GM18508 (cell line): ENCODE results near the gene STK24.
"Not testable (repeated sequence)": the region's sequence is repeated elsewhere in the genome, so short reads cannot be mapped to it uniquely, and the experiment has no call there.

Source experiments
- ATAC-seq: cut with Tn5 transposase; IDR thresholded peaks from one replicate; pipeline ENCODE4 v1.9.1; 2021; ENCODE audit warnings: moderate number of reproducible peaks; ENCODE audit not compliant: insufficient read depth, unreplicated experiment

The STK24 gene

DNA sequence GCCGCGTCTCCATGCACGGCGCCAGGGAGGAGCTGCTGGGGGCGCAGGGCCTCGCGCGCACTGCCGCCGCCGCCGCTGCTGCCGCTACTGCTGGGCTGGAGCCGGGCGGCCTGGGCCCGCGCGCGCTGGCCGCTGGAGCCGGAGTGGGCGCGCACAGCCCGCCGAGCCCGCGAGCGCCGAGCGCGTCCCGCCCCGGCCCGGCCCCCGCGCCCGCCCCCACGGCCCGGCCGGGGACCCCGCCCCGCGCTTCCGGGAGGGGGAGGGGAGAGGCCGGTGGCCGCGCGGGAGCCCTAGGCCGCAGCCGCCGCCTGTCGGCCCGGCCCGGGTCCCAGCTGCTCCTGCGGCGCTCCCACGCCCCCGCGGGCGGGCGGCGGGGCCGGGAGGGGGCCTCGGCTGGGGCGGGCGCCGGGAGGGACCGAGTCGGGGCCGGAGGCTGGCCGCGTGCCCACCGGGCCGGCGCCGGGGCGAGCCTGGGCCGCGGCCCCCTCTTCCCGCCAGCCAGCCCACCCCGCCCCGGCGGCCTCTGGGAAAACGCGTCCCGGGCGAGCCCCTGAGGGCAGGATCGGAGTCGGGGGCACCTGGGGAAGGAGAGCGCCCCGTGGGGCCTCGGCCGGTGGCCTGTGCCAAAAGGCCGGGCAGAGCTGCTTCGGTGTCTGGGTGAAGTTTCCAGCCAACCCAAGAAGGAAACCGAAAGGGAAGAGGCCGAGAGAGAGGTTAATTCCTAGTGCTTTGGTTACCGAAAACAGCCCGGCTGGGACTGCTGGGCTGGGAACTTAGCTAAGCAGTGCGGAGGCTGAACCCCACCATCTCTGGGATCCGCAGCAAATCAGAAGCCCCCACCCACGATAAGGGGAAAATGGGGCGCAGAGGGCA, at the start of gene STK24:
TSS of gene STK24 (minus strand) at position 145 of the 873 bp plus-strand sequence. CDS start 321 bp downstream, outside the sequence.
- no peak for ATAC-seq

DNA sequence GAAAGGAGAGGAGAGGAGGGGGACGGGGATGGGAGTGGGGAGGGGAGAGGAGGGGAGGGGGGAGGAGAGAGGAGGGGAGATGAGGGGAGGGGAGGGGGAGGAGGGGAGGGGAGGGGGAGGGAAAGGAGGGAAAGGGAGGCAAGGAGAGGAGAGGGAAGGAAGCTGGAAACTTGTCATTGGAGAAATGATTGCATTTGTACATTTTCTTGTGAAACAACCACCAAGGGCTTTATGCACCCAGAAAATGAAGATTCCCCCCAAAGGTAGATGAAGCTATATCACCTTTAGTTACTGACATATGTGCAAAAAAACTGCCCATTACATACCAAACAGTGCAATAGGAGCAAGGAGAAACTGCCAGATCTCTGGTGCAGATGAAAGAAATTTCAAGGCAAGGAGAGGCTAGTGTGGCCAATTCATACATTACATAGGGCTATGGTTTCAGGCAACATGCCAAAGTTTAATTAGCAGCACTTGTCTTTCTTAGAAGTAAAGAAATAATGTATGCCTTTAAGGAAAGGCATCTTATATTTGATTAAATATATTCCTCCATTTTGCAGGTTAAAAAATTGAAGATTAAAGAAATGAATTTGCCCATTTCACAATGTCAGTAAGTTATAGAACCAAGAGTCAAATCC, 49.5 kb upstream of the STK24 start:
- ATAC-seq, result no peak

DNA sequence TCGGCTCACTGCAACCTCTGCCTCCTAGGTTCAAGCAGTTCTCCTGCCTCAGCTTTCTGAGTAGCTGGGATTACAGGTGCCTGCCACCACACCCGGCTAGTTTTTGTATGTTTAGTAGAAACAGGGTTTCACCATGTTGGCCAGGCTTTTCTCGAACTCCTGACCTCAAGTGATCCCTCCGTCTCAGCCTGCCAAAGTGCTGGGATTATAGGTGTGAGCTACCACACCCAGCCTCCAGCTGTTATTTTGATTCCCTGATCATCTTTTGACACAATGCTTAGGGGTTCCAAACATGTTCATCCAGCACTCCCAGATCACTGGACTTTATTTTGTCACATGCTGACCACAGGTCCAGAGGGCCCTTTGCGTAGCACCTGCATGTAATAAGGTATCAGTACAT, 47.7 kb upstream of the STK24 start:
- not testable (repeated sequence) for ATAC-seq

DNA sequence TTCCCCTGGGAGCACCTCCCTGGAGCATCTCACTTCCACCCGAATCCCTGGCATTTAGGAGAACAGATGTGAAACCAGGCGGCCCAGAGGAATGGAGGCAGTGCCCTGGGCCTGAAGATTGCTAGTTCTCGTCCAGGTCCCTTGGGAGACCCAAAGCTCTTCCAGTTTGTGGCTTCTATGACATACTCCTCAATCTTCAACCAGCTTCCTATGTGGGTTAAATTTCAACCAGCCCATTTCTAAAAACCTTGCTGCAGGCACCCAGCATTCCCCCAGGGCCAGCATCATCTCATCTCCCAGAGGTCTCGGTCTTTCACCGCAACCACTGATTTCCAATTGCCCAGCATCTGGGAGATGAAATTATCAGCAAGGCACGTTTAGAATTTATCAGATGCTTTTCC, 46.0 kb upstream of the STK24 start:
- ATAC-seq, result no peak

DNA sequence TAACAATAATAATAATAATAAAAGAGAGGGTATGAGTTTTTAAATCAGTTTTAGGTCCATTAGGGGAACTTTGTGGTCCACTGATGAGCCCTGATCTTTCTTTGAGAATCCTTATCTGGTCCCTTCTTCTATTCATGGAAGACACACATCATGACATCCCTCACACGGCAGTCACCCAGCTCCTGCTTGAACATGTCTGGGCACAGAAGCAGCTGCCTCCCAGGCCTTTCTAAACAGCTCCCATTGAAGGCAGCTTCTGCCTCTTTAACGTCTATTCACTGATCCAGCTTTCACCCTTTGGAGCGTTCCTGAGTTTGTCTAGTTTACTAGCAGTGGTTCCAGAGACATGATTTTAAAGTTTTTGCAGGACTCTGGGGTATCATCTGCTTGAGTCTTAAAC, 42.6 kb upstream of the STK24 start:
- ATAC-seq, result no peak

DNA sequence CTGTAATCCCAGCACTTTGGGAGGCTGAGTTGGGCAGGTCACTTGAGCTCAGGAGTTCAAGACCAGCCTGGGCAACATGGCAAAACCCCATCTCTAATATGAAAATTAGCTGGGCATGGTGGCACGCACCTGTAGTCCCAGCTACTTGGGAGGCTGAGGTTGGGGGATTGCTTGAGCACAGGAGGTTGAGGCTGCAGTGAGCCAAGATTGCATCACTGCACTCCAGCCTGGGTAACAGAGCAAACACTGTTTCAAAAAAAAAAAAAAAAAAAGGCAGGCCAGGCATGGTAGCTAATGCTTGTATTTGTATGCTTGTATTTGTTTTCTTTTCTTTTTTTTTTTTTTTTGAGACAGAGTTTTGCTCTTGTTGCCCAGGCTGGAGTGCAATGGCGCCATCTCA, 38.7 kb upstream of the STK24 start:
- not testable (repeated sequence) for ATAC-seq

DNA sequence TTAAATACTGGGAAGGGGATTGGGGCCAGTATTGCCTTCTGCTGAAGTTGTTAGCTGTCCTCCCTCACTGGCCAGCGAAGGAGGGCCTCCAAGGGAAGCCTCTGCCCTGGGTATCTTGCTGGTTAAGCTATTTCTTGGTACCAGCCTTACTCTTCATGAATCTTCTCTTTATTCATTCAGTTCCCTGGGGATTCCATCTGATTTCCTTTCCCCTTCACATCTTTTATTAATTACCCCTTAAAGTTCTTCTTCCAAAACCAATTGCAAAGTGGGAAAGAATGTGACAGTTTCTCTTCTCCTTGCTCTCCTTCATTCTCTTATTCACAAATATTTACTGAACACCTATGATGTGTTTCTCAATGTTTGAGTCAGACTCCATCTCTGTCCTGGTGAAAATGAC, 36.7 kb upstream of the STK24 start:
- no peak for ATAC-seq

DNA sequence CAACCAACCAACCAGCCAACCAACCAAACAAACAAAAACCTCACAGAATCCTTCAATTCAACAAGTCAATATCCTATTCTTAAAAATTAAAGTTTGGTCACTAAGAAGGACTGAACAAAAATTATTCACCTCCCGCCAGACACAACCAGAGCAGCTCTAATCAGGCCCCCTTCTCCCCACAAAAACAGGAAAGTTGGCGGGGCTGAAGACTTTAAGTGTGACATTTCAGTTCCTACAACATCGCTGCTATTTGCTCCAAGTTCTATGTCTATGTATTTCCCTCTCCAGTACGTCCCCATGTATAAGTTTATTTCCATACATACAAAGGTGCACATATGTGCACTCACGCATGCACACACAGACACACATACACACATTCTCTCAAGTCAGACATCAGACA, 32.8 kb upstream of the STK24 start:
- no peak for ATAC-seq

DNA sequence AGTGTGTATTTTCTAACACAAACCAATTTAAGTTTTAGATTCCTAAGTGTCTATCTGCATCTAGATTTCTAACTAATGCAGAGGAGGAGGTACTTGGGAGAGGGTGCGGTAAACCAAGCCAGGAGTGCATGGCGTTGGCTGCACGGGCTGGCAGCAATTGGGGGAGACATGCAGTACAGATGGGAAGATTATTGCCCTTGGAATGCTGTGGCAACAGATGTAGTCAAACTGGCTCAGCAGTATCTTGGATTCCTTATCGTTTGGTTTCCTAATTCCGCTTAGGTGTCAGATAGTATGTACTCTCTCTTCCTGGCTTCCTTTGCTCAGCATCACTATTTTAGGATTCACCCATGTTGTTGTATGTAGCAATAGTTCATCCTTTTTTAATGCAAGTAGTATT, 29.4 kb upstream of the STK24 start:
- no peak for ATAC-seq

DNA sequence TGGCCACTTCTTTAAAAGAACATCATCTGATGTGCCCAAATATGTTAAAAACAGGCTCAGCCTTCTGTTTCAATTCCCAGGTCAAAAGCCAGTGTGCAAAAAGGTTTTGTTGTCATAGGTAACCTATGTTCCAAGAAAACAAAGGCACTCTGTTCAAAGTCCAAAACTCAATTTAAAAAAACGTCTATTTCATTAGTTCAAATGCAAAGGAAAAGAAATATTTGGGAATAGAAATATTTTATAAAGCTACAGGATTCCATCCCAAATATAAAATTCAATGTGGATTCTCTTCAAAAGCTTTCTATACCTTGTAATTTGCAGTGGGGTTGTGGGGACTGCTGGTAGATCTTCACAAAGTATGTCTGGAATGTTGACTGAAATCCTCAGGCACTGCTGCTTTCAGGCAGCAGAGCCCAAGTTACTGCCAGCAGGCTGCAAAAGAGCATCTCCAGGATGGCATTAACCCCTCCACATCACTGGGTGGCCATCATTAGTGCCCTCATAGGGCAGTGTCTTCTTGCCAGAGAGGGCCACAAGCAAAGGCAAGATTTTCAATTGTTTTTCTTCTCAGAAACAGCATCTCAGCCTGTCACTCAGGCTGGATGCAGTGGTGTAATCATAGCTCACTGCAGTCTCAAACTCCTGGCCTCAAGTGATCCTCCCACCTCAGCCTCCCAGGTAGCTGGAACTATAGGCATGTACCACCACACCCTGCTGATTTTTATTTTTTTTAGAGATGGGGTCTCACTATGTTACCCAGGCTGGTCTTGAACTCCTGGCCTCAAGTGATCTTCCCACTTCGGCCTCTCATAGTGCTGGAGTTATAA, 22.8 kb upstream of the STK24 start:
- no peak for ATAC-seq

DNA sequence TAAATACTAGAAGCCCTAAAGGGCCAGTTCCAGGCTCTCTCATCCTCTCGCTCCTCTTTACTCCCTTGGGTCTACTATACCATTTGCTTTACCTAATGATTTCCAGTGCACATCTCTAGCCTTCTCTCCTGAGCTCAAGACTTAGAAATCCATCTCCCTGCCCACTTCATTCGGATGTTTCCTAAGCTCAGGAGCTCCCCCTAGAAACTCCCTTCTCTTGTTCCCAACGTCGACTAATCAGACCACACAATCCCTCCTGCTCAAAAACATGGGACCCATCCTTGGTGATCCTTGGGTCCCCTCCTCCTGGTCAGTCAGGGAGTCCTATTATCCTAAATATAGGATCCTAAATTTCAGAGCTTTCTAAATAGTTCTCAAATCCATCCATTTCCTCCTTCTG, 21.1 kb upstream of the STK24 start:
- no peak for ATAC-seq

DNA sequence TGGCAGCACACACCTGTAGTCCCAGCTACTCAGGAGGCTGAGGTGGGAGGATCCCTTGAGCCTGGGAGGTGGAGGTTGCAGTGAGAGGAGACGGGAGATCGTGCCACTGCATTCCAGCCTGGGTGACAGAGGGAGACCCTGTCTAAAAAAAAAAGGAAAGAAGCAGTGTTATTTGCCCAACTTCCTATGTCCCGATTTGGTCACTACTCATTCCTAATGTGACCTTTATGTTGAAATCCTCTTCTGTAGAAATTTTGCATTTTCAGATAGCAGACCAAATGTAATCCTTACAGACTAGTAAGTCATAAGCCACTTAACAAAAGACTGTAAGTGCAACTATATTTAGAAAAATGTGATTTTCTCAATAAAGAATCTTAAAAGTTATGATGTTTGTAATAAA, 18.2 kb upstream of the STK24 start:
- no peak for ATAC-seq

DNA sequence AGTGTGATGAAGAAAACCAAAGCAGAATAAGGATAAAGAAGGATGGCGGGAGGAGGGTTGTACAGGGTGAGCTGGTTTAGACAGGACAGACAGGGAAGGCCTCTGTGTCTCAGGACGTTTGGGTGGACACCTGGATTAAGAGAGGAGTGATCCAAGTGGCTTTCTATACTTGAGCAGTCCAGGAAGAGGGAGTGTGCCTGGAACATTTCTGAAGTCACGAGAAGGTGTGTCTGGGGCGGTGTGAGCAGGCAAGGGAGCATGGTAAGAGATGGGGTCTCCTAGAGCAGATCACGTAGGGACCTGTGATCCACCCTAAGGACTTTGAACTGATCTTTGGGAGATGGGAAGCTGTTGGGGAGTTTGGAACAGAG, 15.4 kb upstream of the STK24 start:
- no peak for ATAC-seq

DNA sequence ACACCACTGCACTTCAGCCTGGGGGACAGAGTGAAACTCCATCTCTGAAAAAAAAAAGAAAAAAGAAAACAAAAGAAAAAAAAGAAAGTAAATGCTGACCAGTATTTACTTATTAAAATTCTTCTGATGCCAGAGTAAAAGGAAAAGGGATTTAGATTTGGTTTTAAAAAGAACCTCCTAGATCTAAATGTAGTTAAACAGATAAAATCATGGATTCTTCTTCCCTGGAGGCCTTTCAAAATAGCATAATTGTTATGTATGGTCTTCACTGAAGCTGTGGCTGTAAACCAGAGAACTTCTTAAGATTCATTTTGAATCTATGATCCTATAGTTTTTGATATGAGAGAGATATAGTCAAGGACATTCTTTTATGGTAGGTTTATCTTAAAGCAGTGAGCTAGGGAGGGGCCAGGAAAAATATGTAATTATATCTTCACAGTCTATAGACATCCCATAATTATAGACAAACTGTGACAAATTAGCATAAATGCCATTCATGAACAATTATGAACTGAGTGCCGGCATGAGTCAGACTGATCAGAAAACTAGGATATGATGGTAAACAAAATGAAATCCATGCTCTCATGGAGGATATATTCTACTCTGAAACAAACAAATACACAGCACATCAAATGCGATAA, 14.9 kb upstream of the STK24 start:
- ATAC-seq, result no peak

DNA sequence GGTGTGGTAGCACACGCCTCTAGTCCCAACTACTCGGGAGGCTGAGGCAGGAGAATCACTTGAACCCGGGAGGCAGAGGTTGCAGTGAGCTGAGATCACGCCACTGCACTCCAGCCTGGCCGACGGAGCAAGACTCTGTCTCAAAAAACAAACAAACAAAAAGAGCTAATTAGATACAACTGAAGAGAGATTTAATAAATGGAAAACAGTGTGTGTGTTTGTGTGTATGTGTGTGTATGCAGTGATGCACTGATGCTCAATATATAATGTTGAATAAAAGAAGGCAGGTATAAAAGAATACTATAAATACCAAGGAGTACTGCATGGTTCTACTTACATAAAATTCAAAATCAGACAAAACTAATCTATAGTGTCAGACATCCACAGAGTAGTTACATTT, 13.6 kb upstream of the STK24 start:
- ATAC-seq, result not testable (repeated sequence)

DNA sequence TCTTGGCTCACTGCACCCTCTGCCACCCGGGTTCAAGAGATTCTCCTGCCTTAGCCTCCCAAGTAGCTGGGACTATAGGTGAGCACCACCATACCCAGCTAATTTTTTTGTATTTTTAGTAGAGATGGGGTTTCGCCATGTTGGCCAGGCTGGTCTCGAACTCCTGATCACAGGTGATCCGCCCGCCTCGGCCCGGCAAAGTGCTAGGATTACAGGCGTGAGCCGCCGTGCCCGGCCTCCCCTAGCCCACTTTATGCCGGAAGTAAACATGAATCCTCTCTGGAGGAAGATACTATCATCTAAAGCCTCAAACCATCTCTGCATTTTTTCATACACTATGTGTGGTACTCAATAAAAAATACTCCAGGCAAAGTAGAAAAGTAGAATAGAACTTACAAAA, 12.6 kb upstream of the STK24 start:
- ATAC-seq, result not testable (repeated sequence)

DNA sequence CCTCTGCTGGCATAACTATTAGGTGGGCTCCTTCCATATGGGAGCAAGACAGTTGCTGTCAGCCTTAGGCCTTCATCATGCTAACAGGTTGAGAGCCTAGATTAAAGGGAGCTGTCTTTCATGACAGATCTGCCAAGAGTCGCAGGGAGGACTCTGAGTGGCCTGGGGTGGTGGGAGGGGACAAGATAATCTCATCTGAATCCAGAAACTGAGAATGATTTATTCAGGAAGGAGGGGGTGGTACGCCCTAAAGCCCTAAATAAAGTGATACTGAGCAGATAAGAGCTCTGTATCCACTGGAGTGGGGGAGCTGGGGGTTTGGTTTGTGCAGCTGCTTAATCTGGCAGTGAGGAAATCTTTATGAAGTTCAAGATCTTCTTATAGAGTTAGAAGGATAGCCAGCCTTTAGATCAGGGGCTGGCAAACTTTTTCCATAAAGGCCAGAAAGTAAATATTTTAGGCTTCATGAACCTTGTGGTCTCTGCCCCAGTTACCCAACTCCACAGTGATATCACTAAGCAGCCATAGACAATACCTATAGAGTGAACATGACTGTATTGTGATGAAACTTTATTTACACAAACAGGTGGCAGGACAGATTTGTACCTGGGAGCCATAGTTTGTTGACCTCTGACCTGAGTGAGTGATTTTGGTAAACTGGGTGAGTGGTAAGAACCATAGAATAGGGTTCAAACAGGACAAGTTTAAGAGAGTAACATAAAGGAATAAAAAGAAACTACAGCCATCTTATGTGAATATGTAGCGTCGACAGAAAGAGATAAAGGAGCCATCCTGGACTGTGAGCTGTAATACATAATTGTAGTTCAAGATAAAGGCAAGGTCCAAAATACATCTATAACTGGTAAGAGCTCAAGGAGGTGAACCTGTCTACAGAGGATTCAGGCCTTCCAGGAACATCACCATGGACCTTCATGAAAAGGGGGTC, 9.8 kb upstream of the STK24 start:
- ATAC-seq, result no peak

DNA sequence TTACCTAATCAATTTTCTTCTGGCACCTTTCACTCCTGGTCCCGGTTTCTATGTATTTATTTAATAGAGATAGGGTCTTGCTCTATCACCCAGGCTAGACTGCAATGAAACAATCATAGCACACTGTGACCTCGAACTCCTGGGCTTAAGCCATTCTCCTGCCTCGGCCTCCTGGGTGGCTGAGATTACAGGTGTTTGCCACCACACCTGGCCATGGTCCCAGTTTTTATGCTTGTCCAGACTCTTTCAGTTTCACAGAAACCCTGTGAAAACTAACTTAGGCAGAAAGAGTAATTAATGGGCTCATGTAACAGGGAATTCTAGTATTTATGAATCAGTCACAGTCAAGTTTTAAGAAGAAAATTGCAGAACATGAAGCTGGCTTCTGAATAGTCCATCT, 9.0 kb upstream of the STK24 start:
- no peak for ATAC-seq

DNA sequence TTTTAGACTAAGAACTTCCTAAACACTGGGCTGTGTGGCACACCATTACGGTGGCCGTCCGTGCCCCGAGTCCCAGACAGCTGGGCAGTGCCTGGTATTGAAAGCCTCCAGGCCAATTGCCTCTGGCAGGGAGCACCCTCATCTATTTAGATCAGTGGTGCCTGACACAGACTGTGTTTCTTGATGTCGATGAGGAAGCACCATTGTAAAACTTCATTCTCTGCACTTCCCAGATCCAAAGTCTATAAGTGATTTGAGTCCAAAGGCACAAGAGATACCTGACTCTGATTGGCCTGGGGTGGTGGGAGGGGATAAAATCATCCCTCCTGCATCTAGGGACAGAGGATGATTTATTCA, 8.5 kb upstream of the STK24 start:
- no peak for ATAC-seq
